CD14-positive monocyte (primary cell): ENCODE measurements around the gene CRISP2. TPM values are rescaled to one million over a fixed set of nuclear protein-coding genes. Genes with fewer than 3 reads are reported as not detected.
"Not testable (repeated sequence)": the region's sequence is repeated elsewhere in the genome, so short reads cannot be mapped to it uniquely, and the experiment has no call there.

Source experiments
- DNase-seq, 3 donors: peaks; one replicate each; pipeline ENCODE4 v3.0.0-alpha.2; 2011 to 2022
- H2AFZ ChIP-seq: 2 replicates; pipeline ENCODE4 v1.6.0; 2012; ENCODE audit warnings: mild to moderate bottlenecking, low read depth, low read length, inconsistent platforms; ENCODE audit not compliant: insufficient read depth, poor library complexity, severe bottlenecking
- H3K27ac ChIP-seq, 2 donors: 1 replicate in 1 of 2; 2 replicates in 1 of 2; pipeline ENCODE4 v1.5.1; 2012 to 2013; ENCODE audit warnings: low read length in 2 of 2, control low read depth in 1 of 2, inconsistent platforms in 1 of 2, low read depth in 1 of 2, mild to moderate bottlenecking in 1 of 2
- H3K27me3 ChIP-seq, 2 donors: one replicate each; pipeline versions ENCODE4 v1.6.0 to v1.6.1; 2011 to 2013; ENCODE audit warnings: low read length in 2 of 2; ENCODE audit not compliant: control insufficient read depth in 2 of 2, insufficient read depth in 2 of 2
- H3K36me3 ChIP-seq, 2 donors: replicated peaks in 1 of 2; 1 replicate in 1 of 2; 2 replicates in 1 of 2; pipeline versions ENCODE4 v1.5.1 to v1.6.1; 2012 to 2013; ENCODE audit warnings: low read length in 2 of 2, control low read depth in 1 of 2, inconsistent platforms in 1 of 2, mild to moderate bottlenecking in 1 of 2; ENCODE audit not compliant: insufficient read depth in 2 of 2, control insufficient read depth in 1 of 2
- H3K4me1 ChIP-seq, 2 donors: 1 replicate in 1 of 2; 2 replicates in 1 of 2; pipeline versions ENCODE4 v1.5.1 to v1.6.1; 2012 to 2013; ENCODE audit warnings: low read length in 2 of 2, control low read depth in 1 of 2, inconsistent platforms in 1 of 2, mild to moderate bottlenecking in 1 of 2, moderate library complexity in 1 of 2; ENCODE audit not compliant: insufficient read depth in 2 of 2, control insufficient read depth in 1 of 2
- H3K4me2 ChIP-seq: replicated peaks from 2 replicates; pipeline ENCODE3; 2012; ENCODE audit warnings: low read length, moderate library complexity, mild to moderate bottlenecking; ENCODE audit not compliant: poor library complexity, severe bottlenecking; ENCODE audit errors: extremely low read depth
- H3K4me3 ChIP-seq, 3 experiments: fragments of 200-600 bp in 1 of 3; sonication (generic) in 1 of 3; replicated peaks in 1 of 3; 1 replicate in 2 of 3; 2 replicates in 1 of 3; pipeline ENCODE4 v1.5.1; 2011 to 2013; ENCODE audit warnings: low read length in 3 of 3, mild to moderate bottlenecking in 3 of 3, control low read depth in 2 of 3, low read depth in 2 of 3, inconsistent platforms in 1 of 3, moderate library complexity in 1 of 3
- H3K79me2 ChIP-seq: 2 replicates; pipeline ENCODE4 v1.6.0; 2012; ENCODE audit warnings: mild to moderate bottlenecking, control low read depth, inconsistent platforms, low read length, moderate library complexity; ENCODE audit not compliant: insufficient read depth
- H3K9ac ChIP-seq: 2 replicates; pipeline ENCODE4 v1.6.0; 2017; ENCODE audit warnings: low read length, mild to moderate bottlenecking; ENCODE audit not compliant: insufficient read depth, poor library complexity, severe bottlenecking
- H3K9me3 ChIP-seq, 2 donors: replicated peaks in 1 of 2; 1 replicate in 1 of 2; 2 replicates in 1 of 2; pipeline versions ENCODE4 v1.5.1 to v1.6.1; 2012 to 2013; ENCODE audit warnings: low read length in 2 of 2, control low read depth in 1 of 2; ENCODE audit not compliant: control insufficient read depth in 1 of 2, insufficient read depth in 1 of 2
- H4K20me1 ChIP-seq: 2 replicates; pipeline ENCODE4 v1.6.0; 2012; ENCODE audit warnings: mild to moderate bottlenecking, low read length, control low read depth, moderate library complexity; ENCODE audit not compliant: insufficient read depth
- H3K27ac Mint-ChIP-seq, 7 donors: one replicate each; pipeline ENCODE4 v1.8.0; 2020; ENCODE audit warnings: mild to moderate bottlenecking in 7 of 7, mixed read lengths in 7 of 7, moderate library complexity in 6 of 7, inconsistent platforms in 2 of 7
- H3K27me3 Mint-ChIP-seq, 3 donors: one replicate each; pipeline ENCODE4 v1.8.0; 2021 to 2022; ENCODE audit warnings: low read depth in 3 of 3, mild to moderate bottlenecking in 3 of 3, mixed read lengths in 3 of 3, moderate library complexity in 3 of 3, inconsistent platforms in 1 of 3
- H3K36me3 Mint-ChIP-seq, 2 donors: one replicate each; pipeline ENCODE4 v1.8.0; 2020; ENCODE audit warnings: mixed read lengths in 2 of 2, inconsistent platforms in 1 of 2, mild to moderate bottlenecking in 1 of 2
- H3K4me1 Mint-ChIP-seq: one replicate; pipeline ENCODE4 v1.8.0; 2020; ENCODE audit warnings: mild to moderate bottlenecking, mixed read lengths
- H3K4me3 Mint-ChIP-seq, 2 donors: one replicate each; pipeline ENCODE4 v1.8.0; 2020; ENCODE audit warnings: mild to moderate bottlenecking in 2 of 2, mixed read lengths in 2 of 2, moderate library complexity in 1 of 2
- H3K9me3 Mint-ChIP-seq, 7 donors: one replicate each; pipeline ENCODE4 v1.8.0; 2020 to 2022; ENCODE audit warnings: mixed read lengths in 7 of 7, mild to moderate bottlenecking in 6 of 7, moderate library complexity in 6 of 7, inconsistent platforms in 2 of 7
- CTCF ChIP-seq: fragments of 200-600 bp; IDR thresholded peaks from one replicate; pipeline ENCODE4 v1.8.0; 2022; ENCODE audit warnings: antibody characterized with exemption, mild to moderate bottlenecking
- WGBS: methylation state at CpG from one replicate; pipeline ENCODE4 v1.1.5; 2013; ENCODE audit warnings: missing lambda C conversion rate; ENCODE audit not compliant: insufficient coverage; 5-methylcytosine and 5-hydroxymethylcytosine counted together
- intact Hi-C, 2 donors: fragments of 100-400 bp; cut with micrococcal nuclease; formaldehyde crosslinking; loops; one replicate each; pipeline versions ENCODE4 v1.15.0 to v1.15.1; 2023
- polyA plus RNA-seq, 3 donors: library from polyadenylated mRNA; depleted of rRNA in 1 of 3; unstranded in 2 of 3; stranded (reverse) in 1 of 3; fragments of 300-500 nt in 2 of 3; fragments of >200 nt in 1 of 3; fragmentation: Illumina TruSeq in 2 of 3; gene quantifications; 1 replicate in 2 of 3; 2 replicates in 1 of 3; pipeline ENCODE4 v1.2.3, GENCODE V29; 2012 to 2021

The CRISP2 gene
- polyA plus RNA-seq, 3 donors: not detected

- no peak overlapping the region for H3K27ac Mint-ChIP-seq
- no CpG with 5 or more reads among the region's 3 CpGs for WGBS
- no peak overlapping the region for H3K4me3 Mint-ChIP-seq
- Histone ChIP-seq H3K4me2 (no peak overlapping the region), H2AFZ (no peak overlapping the region), H3K9ac (no peak overlapping the region), H3K36me3 (no peaks in the 10 kb centered on the region), H3K4me3 (no peak overlapping the region), H4K20me1 (no peaks in the 10 kb centered on the region), H3K4me1 (no peaks in the 10 kb centered on the region), H3K27ac (no peak overlapping the region), H3K9me3 (no peaks in the 10 kb centered on the region), H3K79me2 (no peaks in the 10 kb centered on the region), H3K27me3 (no peaks in the 10 kb centered on the region)
- TF ChIP-seq CTCF: no peak
- intact Hi-C loops: no loop called here
- no peaks in the 10 kb centered on the region for H3K36me3 Mint-ChIP-seq
- H3K9me3 Mint-ChIP-seq: peaks cover 0 to 1% (median 0%) of the 10 kb centered on the region in 7 donors
- H3K27me3 Mint-ChIP-seq: no peaks in the 10 kb centered on the region
- H3K4me1 Mint-ChIP-seq: no peaks in the 10 kb centered on the region
- no peak for DNase-seq
Measured at GRCh38 chr6:49732781-49733180, 19.4 kb upstream of the CRISP2 start.

GRCh38 chr6:49730251-49730650, 16.9 kb upstream of the CRISP2 start:
- Histone ChIP-seq H3K79me2 (no peaks in the 10 kb centered on the region), H2AFZ (no peak overlapping the region), H3K9ac (no peak overlapping the region), H3K4me2 (no peak overlapping the region), H4K20me1 (no peaks in the 10 kb centered on the region), H3K36me3 (no peaks in the 10 kb centered on the region), H3K4me3 (no peak overlapping the region), H3K27me3 (no peaks in the 10 kb centered on the region), H3K9me3 (no peaks in the 10 kb centered on the region), H3K4me1 (no peaks in the 10 kb centered on the region), H3K27ac (no peak overlapping the region)
- Mint-ChIP-seq H3K4me3 (no peak overlapping the region), H3K27me3 (no peaks in the 10 kb centered on the region), H3K27ac (no peak overlapping the region), H3K36me3 (no peaks in the 10 kb centered on the region), H3K9me3 (peaks cover 0 to 5% (median 1%) of the 10 kb centered on the region in 7 donors), H3K4me1 (no peaks in the 10 kb centered on the region)
- TF ChIP-seq CTCF: no peak
- DNase-seq: no peak
- intact Hi-C loops: no loop called here

- H3K27me3 Mint-ChIP-seq, intact Hi-C loops, H3K36me3 ChIP-seq, H4K20me1 ChIP-seq, H3K4me2 ChIP-seq, H3K36me3 Mint-ChIP-seq, H3K9me3 ChIP-seq, H3K4me3 ChIP-seq, H3K9ac ChIP-seq, H3K4me1 ChIP-seq, H3K79me2 ChIP-seq, H3K4me1 Mint-ChIP-seq, H3K27me3 ChIP-seq, H2AFZ ChIP-seq, DNase-seq, H3K4me3 Mint-ChIP-seq, H3K27ac ChIP-seq, H3K27ac Mint-ChIP-seq: not testable (repeated sequence)
- H3K9me3 Mint-ChIP-seq: peaks cover 0 to 15% (median 8%) of the 10 kb centered on the region in 7 donors
- WGBS: no CpG with 5 or more reads among the region's 4 CpGs
Measured at GRCh38 chr6:49723917-49724316, 10.6 kb upstream of the CRISP2 start.
